Erythroblast (primary cell): ENCODE measurements around the gene SPATS2.

ENCODE experiments used
- GATA1 ChIP-seq: IDR thresholded peaks from 2 replicates; pipeline ENCODE4 v1.6.1; 2011; ENCODE audit warnings: low read depth, mild to moderate bottlenecking, control low read depth, low read length, moderate library complexity
- POLR2A ChIP-seq: IDR thresholded peaks from 2 replicates; pipeline ENCODE4 v1.6.1; 2011; ENCODE audit warnings: mild to moderate bottlenecking, low read length

DNA sequence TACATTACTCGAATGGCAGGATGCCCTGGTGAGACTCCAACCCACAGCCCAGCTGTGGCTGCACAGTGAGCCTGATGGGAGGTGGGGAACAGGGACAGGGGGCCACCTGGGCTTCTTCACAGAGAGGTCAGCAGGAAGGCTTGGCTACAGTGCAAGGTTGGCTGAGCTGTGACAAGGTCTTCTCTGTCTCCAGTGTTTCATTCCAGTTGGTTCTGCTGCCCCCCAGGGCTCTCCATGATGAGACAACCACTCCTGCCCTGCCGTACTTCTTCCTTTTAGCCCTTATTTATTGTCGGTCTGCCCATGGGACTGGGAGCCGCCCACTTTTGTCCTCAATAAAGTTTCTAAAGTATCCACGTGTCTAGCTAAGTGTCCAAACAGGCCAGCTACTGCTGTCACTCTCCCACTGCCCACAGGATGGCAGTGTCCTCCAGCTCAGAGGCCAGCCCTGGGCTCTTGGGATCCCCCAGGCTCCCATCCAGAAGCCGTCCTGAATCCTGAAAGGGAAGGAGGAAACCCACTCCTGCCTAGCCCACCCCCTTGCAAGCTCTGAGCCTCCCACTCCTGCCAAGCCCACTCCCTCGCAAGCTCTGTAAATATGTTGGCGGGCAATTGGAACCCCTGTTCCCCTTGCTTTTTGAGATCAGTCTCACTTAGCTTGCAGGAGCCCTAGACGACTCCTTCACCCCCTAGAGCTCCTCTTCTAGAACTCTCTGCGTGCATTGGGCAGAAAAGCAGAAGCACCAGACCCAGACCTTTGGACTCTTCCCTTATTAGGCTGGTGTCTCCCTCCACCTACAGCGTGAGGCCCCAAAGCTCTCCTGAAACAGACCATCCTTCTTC, 35.7 kb upstream of the SPATS2 start:
- TF ChIP-seq POLR2A (no peak), GATA1 (no peak)
